ENCODE measurements around the gene FALEC. TPM values are rescaled to one million over a fixed set of nuclear protein-coding genes. Genes with fewer than 3 reads are reported as not detected.

The FALEC gene
- total RNA-seq, 2 donors from 2014 or later, result not detected

GRCh38 chr1:150511985-150512660, 3.4 kb upstream of the FALEC start:
- TF ChIP-seq, protein P1, sequence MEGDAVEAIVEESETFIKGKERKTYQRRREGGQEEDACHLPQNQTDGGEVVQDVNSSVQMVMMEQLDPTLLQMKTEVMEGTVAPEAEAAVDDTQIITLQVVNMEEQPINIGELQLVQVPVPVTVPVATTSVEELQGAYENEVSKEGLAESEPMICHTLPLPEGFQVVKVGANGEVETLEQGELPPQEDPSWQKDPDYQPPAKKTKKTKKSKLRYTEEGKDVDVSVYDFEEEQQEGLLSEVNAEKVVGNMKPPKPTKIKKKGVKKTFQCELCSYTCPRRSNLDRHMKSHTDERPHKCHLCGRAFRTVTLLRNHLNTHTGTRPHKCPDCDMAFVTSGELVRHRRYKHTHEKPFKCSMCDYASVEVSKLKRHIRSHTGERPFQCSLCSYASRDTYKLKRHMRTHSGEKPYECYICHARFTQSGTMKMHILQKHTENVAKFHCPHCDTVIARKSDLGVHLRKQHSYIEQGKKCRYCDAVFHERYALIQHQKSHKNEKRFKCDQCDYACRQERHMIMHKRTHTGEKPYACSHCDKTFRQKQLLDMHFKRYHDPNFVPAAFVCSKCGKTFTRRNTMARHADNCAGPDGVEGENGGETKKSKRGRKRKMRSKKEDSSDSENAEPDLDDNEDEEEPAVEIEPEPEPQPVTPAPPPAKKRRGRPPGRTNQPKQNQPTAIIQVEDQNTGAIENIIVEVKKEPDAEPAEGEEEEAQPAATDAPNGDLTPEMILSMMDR (IDR thresholded peaks at IDR 0.05), result no peak
- no peaks in the 10 kb centered on the region for H3K27me3 ChIP-seq
- H3K9me3 ChIP-seq, result no peaks in the 10 kb centered on the region
- H3K27ac ChIP-seq, result no peak overlapping the region
- DNase-seq (ENCODE audit: low spot score), result no peak
- H3K4me3 ChIP-seq, result no peak overlapping the region
- peaks cover 0 to 52% of the 10 kb centered on the region in 2 donors for H3K4me1 ChIP-seq
- no peaks in the 10 kb centered on the region for H3K36me3 ChIP-seq

DNA sequence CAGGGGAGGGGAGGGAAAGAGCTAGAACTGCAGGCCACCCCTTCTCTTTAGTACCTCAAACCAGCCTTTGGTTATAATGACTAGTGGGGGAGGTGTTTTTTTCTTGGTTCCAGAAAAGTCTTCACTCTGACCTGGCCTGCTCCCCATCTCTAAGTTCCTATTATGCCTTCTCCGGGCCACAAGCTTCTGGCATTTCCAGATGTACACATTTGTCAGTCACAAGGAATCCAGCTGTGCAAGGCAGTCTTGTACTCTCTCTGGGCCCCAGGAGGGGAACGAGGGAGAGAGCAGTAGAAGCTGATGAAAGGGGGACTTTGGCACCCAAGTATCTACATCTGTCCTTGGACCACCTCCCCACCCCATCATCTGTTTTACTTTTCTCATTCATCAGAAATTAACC, 2.7 kb upstream of the FALEC start:
- TF ChIP-seq, protein P1 (IDR thresholded peaks at IDR 0.05), result no peak
- Histone ChIP-seq H3K27ac (no peak overlapping the region), H3K9me3 (no peaks in the 10 kb centered on the region), H3K36me3 (no peaks in the 10 kb centered on the region), H3K27me3 (no peaks in the 10 kb centered on the region), H3K4me3 (no peak overlapping the region), H3K4me1 (peaks cover 0 to 46% of the 10 kb centered on the region in 2 donors)
- DNase-seq (ENCODE audit: low spot score), result no peak

- TF ChIP-seq, protein P1 (IDR thresholded peaks at IDR 0.05), result no peak
- DNase-seq (ENCODE audit: low spot score), result no peak
- H3K27ac ChIP-seq, result no peak overlapping the region
- no peak overlapping the region for H3K4me3 ChIP-seq
- H3K36me3 ChIP-seq, result no peaks in the 10 kb centered on the region
- no peaks in the 10 kb centered on the region for H3K9me3 ChIP-seq
- peaks cover 0 to 41% of the 10 kb centered on the region in 2 donors for H3K4me1 ChIP-seq
- no peaks in the 10 kb centered on the region for H3K27me3 ChIP-seq
Observed at GRCh38 chr1:150513351-150513791, 2.2 kb upstream of the FALEC start.

DNA sequence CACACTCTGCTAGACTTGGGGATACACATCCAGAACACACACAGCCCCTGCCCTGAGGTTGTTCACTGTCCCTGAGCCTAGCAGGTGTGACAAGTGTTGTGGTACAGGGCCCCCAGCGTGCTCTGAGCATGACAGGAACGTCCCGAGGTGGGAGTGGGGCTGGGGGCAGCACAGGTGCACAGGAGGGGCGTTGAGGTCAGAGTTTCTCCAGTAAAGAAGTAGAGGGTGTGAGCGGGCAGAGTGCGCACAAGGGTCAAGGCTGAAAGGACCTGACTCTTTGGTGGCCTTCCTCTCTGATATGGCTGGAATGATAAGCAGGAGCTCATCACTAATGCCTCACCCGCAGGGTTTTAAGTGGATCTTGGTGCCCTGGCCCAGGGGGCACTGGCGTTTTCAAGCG, 1.3 kb upstream of the FALEC start:
- no peaks in the 10 kb centered on the region for H3K9me3 ChIP-seq
- peaks cover 0 to 32% of the 10 kb centered on the region in 2 donors for H3K4me1 ChIP-seq
- H3K4me3 ChIP-seq, result no peak overlapping the region
- DNase-seq (ENCODE audit: low spot score), result no peak
- no peaks in the 10 kb centered on the region for H3K36me3 ChIP-seq
- peak overlapping the region; percentile 85 for H3K27ac ChIP-seq
- H3K27me3 ChIP-seq, result no peaks in the 10 kb centered on the region
- TF ChIP-seq, protein P1 (IDR thresholded peaks at IDR 0.05), result no peak

DNA sequence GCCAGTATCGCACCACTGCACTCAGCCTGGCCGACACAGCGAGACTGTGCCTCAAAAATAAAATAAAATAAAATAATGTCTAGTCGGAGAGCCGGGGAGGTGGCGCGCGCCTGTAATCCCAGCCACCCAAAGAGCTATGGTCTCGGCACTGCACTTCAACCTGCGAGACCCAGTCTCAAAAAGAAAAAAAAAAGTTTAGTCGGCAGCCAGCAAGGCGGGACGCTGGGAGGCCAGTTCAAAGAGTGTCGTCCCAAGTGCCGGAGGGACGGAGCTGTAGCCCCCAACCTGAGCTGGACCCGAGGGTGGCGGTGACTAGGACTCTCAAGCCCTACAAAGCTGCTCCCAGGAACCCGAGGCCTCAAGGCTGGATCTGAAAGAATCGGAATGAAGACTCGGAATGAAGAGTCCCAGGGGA, 632 bp upstream of the FALEC start:
- no peak for DNase-seq (ENCODE audit: low spot score)
- Histone ChIP-seq H3K27ac (peak overlapping the region; percentile 85), H3K27me3 (no peaks in the 10 kb centered on the region), H3K4me1 (peaks cover 0 to 26% of the 10 kb centered on the region in 2 donors), H3K4me3 (peak overlapping the region; percentile 53 to 60), H3K36me3 (no peaks in the 10 kb centered on the region), H3K9me3 (no peaks in the 10 kb centered on the region)
- TF ChIP-seq, protein P1 (IDR thresholded peaks at IDR 0.05), result no peak

All from right atrium auricular region (tissue), 2 donors.